GM11168 (cell line): ENCODE data around the gene PDGFA.

Source experiments
- in situ Hi-C: fragments of 300-500 bp; cut with MboI; formaldehyde crosslinking; loops from one replicate; pipeline ENCODE4 v1.12.0; 2022; ENCODE audit warnings: low sequenced_read_pairs; ENCODE audit not compliant: unreplicated experiment

The PDGFA gene

GRCh38 chr7:464454-465401 lies 54.9 kb downstream of the PDGFA start:
- in situ Hi-C loops = no loop called here

- in situ Hi-C loops = no loop called here
Measured at GRCh38 chr7:463817-464453, 55.7 kb downstream of the PDGFA start.

- in situ Hi-C loops = no loop called here
Measured at GRCh38 chr7:463362-463781, 56.3 kb downstream of the PDGFA start.

DNA sequence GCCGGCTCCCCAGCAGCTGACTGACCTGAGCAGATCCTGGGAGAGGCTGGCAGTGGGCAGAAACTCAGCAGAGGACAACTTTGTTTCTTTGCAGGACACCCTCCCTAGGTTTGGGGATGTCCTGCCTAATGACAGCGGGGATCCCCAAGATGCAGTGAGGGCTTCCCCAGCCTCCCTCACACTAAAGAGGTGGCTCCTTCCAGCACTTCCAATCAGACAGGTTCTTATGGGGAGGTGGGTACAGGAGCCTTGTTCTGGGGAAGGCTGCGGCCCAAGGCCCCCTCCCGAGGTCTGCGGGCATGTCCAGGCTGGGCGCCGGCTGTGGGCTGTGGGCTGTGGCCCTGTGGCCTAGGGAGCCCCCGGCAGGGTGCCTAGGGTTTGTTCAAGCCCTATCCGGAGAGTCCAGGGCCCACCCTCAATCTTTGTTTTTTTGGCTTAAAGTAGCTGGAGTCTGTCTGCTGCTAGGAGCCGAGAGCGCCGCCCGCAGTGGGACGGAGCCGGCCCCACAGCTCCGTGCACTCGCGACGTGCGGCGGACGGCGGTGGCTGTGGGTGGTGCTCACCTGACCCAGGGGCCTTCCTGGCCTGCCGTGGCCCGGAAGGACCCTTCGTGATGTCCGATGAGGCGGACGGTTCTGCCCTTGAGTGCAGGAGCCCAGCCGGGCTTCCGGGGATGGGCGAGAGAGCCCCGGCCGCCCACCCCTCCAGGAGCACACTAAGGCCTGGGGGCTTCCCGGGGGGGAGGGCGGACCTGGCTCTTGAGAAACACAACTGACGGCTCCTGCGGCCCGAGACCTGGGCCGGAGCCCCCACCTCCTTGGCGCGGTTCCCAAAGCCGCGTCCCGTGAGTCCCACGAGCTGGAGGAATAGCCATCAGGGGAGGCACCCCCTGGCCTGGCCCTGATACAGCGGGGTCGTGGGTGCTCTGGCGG lies 57.2 kb downstream of the PDGFA start:
- in situ Hi-C loops = no loop called here

DNA sequence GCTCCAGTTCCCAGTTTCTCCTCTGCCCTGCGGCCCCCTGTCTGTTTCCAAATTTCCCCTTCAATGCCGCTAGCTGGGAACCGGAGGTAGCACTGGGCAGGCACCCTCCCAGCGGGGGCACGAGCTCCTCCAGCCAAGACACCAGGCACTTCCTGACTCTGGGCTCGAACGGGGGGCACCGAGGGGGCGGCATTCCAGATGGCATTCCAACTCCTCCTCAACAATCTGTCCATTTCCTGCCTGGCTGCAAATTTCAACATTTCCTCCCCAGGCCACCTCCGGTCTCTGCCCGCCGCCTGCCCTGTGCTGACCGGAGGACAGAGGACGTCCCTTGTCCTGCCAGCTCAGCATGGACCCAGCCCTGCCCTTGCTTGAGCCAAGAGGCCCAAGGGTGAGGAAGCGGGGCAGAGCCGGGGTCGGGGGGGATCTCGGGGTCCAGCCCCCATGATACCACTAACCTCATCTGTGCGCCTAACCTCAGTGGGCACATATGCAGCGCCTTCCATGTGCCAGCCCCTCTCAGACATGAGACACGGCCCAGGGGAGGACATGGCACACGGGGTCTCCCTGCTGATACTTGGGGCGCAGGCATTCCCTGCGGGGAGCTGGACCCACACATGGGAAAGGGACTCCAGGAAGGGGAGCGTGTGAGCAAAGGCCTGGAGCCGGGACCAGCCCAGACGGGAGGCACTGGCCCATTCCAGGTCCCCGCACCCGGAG lies 58.0 kb downstream of the PDGFA start:
- in situ Hi-C loops = no loop called here

- in situ Hi-C loops = no loop called here
Measured at GRCh38 chr7:461117-461452, 58.6 kb downstream of the PDGFA start.

DNA sequence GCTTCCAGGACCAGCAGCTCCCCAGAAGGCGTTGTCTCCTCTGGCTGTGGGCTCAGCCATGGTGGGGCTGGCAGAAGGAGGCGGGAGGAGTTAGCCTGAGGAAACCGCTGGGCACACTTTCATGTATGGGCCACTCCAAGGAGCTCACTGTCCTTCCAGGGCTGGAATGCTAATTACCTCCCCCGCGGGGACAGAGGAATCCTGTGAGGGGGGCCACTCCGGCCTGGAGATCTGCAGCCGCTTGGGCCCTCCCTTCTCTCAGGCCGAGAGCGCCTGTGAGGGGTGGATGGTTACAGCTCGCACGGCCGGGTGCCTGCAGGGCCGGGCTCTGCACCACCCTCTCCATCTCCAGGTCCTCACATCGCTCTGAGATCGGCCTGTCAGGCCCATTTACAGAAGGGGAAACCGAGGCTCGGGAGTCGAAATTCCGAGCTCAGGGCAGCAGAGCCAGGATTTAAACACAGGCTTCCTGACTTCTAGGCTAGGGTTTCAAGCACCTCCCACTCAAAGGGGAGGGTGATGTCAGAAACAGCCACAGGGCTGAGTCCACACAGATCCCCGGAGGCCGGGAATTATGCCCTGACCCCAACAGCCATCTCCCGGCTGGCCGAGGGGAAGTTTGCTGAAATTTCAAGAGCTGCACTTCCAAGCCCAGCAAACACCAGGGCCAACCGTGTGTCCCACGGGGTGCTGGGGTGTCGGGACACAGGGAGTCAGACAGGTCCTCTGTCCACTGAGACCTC lies 59.1 kb downstream of the PDGFA start:
- in situ Hi-C loops = no loop called here

- in situ Hi-C loops = no loop called here
Measured at GRCh38 chr7:459584-460373, 59.9 kb downstream of the PDGFA start.

- in situ Hi-C loops = no loop called here
Measured at GRCh38 chr7:458511-459245, 61.0 kb downstream of the PDGFA start.

DNA sequence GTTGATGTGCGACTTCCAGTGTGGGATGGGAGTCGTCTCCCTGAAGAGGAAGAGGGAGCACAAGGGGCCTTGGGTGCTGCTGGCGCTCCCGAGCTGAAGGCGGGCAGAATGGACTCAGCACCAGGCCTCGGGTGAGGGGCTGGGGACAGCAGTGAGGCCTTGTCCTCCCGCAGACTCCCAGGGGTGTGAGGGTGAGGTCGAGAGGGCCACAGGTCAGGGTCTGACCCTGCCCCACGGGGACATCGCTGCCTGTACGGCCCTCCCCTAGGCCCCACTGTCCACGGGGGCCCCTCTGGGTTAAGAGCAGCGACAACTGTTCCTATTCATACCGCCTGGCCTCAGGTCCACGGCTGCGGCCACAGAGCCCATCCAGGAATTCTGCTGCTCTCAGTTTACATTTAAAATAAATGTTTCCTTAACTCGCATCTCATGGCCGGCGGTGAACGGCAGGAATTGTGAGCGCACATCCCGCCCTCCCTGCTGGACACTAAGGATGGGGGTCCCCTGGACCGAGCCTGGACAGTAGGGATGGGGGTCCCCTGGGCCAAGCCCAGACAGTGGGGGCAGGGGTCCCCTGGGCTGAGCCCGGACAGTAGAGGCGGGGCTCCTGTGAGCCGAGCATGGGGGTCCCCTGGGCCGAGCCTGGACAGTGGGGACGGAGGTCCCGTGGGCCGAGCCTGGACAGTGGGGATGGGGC lies 61.7 kb downstream of the PDGFA start:
- in situ Hi-C loops = no loop called here

DNA sequence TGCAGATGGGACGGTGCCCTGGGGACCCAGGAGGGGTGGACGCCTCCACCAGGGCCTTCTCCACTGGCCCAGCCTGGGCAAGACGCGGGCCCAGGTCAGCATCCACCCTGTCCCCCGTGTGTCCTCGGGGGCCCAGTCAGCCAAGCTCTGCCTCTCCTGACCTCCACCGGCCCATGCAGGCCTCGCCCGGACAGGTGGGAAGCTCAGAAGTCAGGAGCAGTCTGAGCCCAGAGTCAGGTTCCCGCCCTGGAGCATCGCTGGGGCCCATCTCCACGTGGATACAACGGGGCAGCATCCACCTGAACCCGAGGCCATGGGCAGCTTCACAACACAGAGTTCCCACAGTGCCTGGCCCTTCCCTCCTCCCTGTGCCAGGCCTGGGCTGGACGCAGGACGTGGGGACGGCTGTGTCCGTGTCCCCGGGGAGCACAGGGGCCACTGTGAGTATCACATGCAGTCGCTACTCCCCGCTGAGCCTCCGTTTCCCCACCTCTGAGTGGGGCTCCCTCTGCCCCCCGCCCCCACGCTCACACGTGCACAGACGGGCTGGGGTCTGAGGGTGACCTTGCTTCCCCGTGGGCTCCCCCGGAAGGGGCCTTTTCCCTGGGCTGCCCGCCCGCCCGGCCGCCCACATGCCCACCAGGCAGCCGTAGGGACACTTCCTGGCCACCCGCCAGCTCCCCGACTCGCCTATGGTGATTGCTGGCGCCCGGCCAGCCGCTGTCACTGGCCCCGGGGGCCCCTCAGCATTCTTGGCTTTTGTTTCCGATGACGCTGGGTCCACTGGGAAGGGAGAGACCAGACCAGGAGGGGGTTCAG lies 64.3 kb downstream of the PDGFA start:
- in situ Hi-C loops = no loop called here

DNA sequence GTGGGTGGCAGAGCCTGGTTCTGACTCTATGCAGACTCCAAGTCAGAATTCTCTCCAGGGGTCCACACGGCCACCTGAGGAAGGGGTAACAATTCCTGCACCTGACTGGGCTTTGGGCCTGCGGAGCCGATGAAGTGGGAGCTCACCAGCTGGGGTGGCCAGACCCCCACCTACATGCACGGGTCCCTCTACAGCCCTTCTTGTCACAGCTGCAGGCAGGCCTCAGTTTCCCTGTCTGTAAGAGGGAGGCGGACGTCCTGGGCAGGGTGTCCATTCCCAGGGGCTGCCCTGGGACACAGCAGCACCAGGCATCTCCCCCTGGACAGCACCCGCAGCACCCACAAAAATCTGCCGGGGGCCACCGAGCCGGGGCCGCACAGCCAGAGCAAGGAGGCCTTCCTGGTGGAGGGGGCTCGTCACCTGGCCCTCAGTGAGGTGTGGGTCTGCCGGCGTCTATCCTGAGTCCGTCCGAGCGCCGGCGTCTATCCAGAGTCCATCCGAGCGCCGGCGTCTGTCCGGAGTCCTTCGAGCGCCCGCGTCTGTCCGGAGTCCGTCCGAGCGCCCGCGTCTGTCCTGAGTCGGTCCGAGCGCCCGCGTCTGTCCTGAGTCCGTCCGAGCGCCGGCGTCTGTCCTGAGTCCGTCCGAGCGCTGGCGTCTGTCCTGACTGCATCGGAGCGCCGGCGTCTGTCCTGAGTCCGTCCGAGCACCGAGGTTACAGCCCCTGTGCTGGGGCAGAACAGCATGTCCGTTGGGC lies 65.1 kb downstream of the PDGFA start:
- in situ Hi-C loops = no loop called here

DNA sequence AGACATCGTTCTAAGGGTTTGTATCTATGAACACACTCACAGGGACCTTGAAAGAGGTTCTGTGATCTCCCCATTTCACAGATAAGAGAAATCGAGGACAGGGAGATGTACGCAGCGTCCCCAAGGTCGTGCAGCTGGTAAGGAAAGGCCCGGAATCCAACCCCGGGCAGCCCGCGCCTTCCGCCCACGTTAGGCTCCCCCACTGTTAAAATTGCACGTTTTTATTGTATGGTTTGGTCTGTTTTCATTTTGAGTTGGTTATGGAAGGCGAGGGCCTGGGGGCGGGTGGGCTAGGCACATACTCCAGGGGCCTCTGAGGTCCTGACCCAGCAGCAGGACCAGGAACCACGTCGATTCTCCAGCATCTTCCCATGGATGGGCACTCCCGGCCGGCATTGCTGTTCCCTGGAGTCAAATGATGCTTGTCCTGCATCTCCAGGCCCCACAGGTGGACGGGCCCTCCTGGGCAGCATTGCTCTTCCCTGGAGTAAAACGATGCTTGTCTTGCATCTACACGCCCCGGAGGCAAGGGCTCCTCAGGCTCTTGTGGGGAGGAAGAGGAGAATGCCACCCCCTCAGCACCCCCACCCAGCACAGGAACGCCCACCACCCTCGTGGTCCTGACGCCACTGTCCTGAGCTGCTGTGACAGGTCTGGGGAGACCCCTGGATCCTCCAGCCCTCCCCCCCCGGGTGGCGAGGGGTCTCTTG lies 65.9 kb downstream of the PDGFA start:
- in situ Hi-C loops = no loop called here

DNA sequence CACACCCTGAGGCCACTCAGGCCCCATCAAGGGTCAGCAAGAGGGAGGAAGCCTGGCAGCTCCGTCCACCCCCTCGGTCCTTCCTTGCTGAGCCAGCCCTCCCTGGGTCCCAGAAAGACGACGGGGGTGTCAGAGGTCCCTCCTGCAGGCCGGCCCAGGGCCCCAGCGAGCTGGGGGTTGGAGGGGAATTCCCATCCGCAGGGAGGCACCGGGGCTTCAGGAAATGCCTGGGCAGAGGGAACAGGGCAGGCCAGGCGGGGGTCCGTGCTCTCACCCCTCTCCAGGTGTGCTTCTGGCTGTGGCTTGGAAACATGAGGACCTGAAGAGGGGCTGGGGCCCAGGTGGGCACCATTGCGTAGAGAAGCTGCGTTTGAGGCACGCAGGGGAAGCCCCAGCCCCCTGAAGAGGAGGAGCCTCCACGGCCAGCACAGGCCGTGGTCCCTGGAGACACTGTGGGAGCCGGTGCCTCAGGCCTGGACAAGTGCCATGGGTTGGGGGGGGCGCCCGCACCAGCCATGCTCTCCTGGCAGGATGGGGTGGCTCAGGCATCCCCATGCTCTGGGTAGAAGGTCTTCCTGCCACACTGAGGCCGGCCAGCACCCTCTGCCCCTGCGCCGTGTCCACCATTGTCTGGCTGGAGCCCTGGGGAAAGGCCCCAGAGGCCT lies 66.7 kb downstream of the PDGFA start:
- in situ Hi-C loops = no loop called here
